ENCODE data around the gene BACH2. TPM values are rescaled to one million over a fixed set of nuclear protein-coding genes. Genes with fewer than 3 reads are reported as not detected.

The BACH2 gene
- total and polyA plus RNA-seq, 10 of the 15 experiments (the other 5 are each of a cell fraction or from before 2014, with no cell fraction given) = 0.03 to 0.28 (median 0.04) TPM; not detected in 3

GRCh38 chr6:89989742-89990141, 306.9 kb downstream of the BACH2 start:
- Histone ChIP-seq H3K36me3 (ENCODE audit: control insufficient read depth in 2 of 2, insufficient read depth in 2 of 2, low read length in 1 of 2) (no peaks in the 10 kb centered on the region), H2AFZ (ENCODE audit: control insufficient read depth, low read depth, low read length) (no peak overlapping the region), H3K79me2 (ENCODE audit: control insufficient read depth, insufficient read depth, low read length) (no peaks in the 10 kb centered on the region), H3K9ac (ENCODE audit: control insufficient read depth, insufficient read depth, low read length) (no peak overlapping the region), H3K9me3 (replicated peaks; ENCODE audit: control insufficient read depth, insufficient read depth, low read length) (no peaks in the 10 kb centered on the region), H4K20me1 (ENCODE audit: control insufficient read depth, insufficient read depth) (no peaks in the 10 kb centered on the region), H3K4me3 (no peak overlapping the region), H3K4me1 (ENCODE audit: control insufficient read depth, insufficient read depth, low read length) (no peaks in the 10 kb centered on the region), H3K27ac (ENCODE audit: control insufficient read depth, insufficient read depth) (no peak overlapping the region), H3K27me3 (replicated peaks in 1 of 2; ENCODE audit: control insufficient read depth in 2 of 2, insufficient read depth in 2 of 2, low read length in 1 of 2) (peaks cover 0 to 4% of the 10 kb centered on the region in 2 experiments; a peak in 3 of 4 replicates), H3K4me2 (ENCODE audit: control insufficient read depth, insufficient read depth) (no peak overlapping the region)
- WGBS (ENCODE audit: insufficient coverage, insufficient replicate concordance, low lambda C conversion rate, missing lambda C conversion rate) = 30% methylated on average over 4 of the region's 4 CpGs
- ChIA-PET SMC1A (ENCODE audit: uncharacterized antibody, unreplicated experiment) (no interaction called here), RAD21 (ENCODE audit: unreplicated experiment) (no interaction called here), CTCF (no interaction called here), POLR2A (no interaction called here)
- no peak for DNase-seq (ENCODE audit: low read depth, low spot score)
- FAIRE-seq = no peak
- TF ChIP-seq NFYB (IDR thresholded peaks at IDR 0.05; ENCODE audit: insufficient read depth, low read depth, low read length) (no peak), ESRRA (IDR thresholded peaks at IDR 0.05; ENCODE audit: low read length) (no peak), SREBF2 (IDR thresholded peaks at IDR 0.05; ENCODE audit: low read length) (no peak)
- no TSS peak for BruUV-seq (replicated peaks)
- intact Hi-C loops (cut with micrococcal nuclease; ENCODE audit: unreplicated experiment) (no loop called here), in situ Hi-C loops (cut with MboI) (no loop called here)
- ATAC-seq = no peak

GRCh38 chr6:89987830-89988229, 308.8 kb downstream of the BACH2 start:
- ATAC-seq (no peak), DNase-seq (ENCODE audit: low read depth, low spot score) (no peak), FAIRE-seq (no peak)
- no peaks in the 10 kb centered on the region for H3K36me3 ChIP-seq (ENCODE audit: control insufficient read depth in 2 of 2, insufficient read depth in 2 of 2, low read length in 1 of 2)
- ChIA-PET SMC1A (ENCODE audit: uncharacterized antibody, unreplicated experiment) (no interaction called here), POLR2A (no interaction called here), CTCF (interaction anchor here (1.0 to 1.6 kb wide), 3 partner anchors 13 to 491 kb away, joined by 3 to 4 read pairs (median 3); no protein-coding TSS in a partner anchor), RAD21 (ENCODE audit: unreplicated experiment) (no interaction called here)
- BruUV-seq (replicated peaks) = no TSS peak
- no peak overlapping the region for H3K4me2 ChIP-seq (ENCODE audit: control insufficient read depth, insufficient read depth)
- H4K20me1 ChIP-seq (ENCODE audit: control insufficient read depth, insufficient read depth) = no peaks in the 10 kb centered on the region
- no peaks in the 10 kb centered on the region for H3K4me1 ChIP-seq (ENCODE audit: control insufficient read depth, insufficient read depth, low read length)
- H3K9me3 ChIP-seq (replicated peaks; ENCODE audit: control insufficient read depth, insufficient read depth, low read length) = no peaks in the 10 kb centered on the region
- no peak overlapping the region for H3K9ac ChIP-seq (ENCODE audit: control insufficient read depth, insufficient read depth, low read length)
- intact Hi-C loops (cut with micrococcal nuclease; ENCODE audit: unreplicated experiment) (no loop called here), in situ Hi-C loops (cut with MboI) (no loop called here)
- TF ChIP-seq RELA (IDR thresholded peaks at IDR 0.05; ENCODE audit: borderline replicate concordance, partially characterized antibody) (no peak), KAT2A (conservative IDR thresholded peaks at IDR 0.05; ENCODE audit: control insufficient read depth, low read depth, low read length) (no peak), IKZF1 (conservative IDR thresholded peaks at IDR 0.05) (no peak), SMARCA5 (IDR thresholded peaks at IDR 0.05) (no peak)
- TF ChIP-seq, protein P1, sequence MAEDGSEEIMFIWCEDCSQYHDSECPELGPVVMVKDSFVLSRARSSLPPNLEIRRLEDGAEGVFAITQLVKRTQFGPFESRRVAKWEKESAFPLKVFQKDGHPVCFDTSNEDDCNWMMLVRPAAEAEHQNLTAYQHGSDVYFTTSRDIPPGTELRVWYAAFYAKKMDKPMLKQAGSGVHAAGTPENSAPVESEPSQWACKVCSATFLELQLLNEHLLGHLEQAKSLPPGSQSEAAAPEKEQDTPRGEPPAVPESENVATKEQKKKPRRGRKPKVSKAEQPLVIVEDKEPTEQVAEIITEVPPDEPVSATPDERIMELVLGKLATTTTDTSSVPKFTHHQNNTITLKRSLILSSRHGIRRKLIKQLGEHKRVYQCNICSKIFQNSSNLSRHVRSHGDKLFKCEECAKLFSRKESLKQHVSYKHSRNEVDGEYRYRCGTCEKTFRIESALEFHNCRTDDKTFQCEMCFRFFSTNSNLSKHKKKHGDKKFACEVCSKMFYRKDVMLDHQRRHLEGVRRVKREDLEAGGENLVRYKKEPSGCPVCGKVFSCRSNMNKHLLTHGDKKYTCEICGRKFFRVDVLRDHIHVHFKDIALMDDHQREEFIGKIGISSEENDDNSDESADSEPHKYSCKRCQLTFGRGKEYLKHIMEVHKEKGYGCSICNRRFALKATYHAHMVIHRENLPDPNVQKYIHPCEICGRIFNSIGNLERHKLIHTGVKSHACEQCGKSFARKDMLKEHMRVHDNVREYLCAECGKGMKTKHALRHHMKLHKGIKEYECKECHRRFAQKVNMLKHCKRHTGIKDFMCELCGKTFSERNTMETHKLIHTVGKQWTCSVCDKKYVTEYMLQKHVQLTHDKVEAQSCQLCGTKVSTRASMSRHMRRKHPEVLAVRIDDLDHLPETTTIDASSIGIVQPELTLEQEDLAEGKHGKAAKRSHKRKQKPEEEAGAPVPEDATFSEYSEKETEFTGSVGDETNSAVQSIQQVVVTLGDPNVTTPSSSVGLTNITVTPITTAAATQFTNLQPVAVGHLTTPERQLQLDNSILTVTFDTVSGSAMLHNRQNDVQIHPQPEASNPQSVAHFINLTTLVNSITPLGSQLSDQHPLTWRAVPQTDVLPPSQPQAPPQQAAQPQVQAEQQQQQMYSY (CRISPR knock-in tag; IDR thresholded peaks at IDR 0.05) = no peak
- no peak overlapping the region for H2AFZ ChIP-seq (ENCODE audit: control insufficient read depth, low read depth, low read length)
- 2% methylated on average over 2 of the region's 2 CpGs for WGBS (ENCODE audit: insufficient coverage, insufficient replicate concordance, low lambda C conversion rate, missing lambda C conversion rate)
- peaks cover 4 to 6% of the 10 kb centered on the region in 2 experiments for H3K27me3 ChIP-seq (replicated peaks in 1 of 2; ENCODE audit: control insufficient read depth in 2 of 2, insufficient read depth in 2 of 2, low read length in 1 of 2)
- no peak overlapping the region for H3K27ac ChIP-seq (ENCODE audit: control insufficient read depth, insufficient read depth)
- H3K79me2 ChIP-seq (ENCODE audit: control insufficient read depth, insufficient read depth, low read length) = no peaks in the 10 kb centered on the region
- no peak overlapping the region for H3K4me3 ChIP-seq
